PC-3 (cell line): ENCODE measurements around the gene C16orf96. TPM values are rescaled to one million over a fixed set of nuclear protein-coding genes. Genes with fewer than 3 reads are reported as not detected.

Experiments
- ATAC-seq: fragments of 200-7000 bp; cut with Tn5 transposase; 2 replicates; pipeline ENCODE4 v1.9.1; 2020; ENCODE audit warnings: mild to moderate bottlenecking, moderate library complexity
- BruUV-seq: library from RNA; stranded (reverse); fragments of 400-500 nt; replicated peaks from 2 replicates; lab custom pipeline; 2021; lab: Mats Ljungman, UMichigan
- CTCF ChIA-PET: fragments of 300-600 bp; sonication (Branson Sonifier 250); formaldehyde crosslinking; loops from one replicate; lab custom pipeline; 2022; ENCODE audit warnings: antibody characterized with exemption; lab: Charles Lee
- POLR2A ChIA-PET: fragments of 300-600 bp; sonication (Branson Sonifier 250); formaldehyde crosslinking; loops from one replicate; lab custom pipeline; 2022; ENCODE audit warnings: antibody characterized with exemption; ENCODE audit not compliant: unreplicated experiment; lab: Charles Lee
- DNase-seq: peaks from one replicate; pipeline ENCODE4 v3.0.0-alpha.2; 2015
- H2AFZ ChIP-seq: fragments of 300-600 bp; sonication (generic); 2 replicates; pipeline ENCODE4 v1.6.0; 2016; ENCODE audit warnings: antibody characterized with exemption, low read length
- H3F3A ChIP-seq: fragments of 300-600 bp; sonication (generic); one replicate; pipeline ENCODE4 v1.6.0; 2017; ENCODE audit warnings: antibody characterized with exemption, low read length, control low read depth, mild to moderate bottlenecking; ENCODE audit not compliant: unreplicated experiment
- H3K27ac ChIP-seq: fragments of 300-600 bp; sonication (generic); 2 replicates; pipeline ENCODE4 v1.5.1; 2016; ENCODE audit warnings: mild to moderate bottlenecking, low read length
- H3K27me3 ChIP-seq: fragments of 300-600 bp; sonication (generic); 2 replicates; pipeline ENCODE4 v1.6.1; 2016; ENCODE audit warnings: low read length, mixed read lengths
- H3K36me3 ChIP-seq: fragments of 300-600 bp; sonication (generic); 2 replicates; pipeline ENCODE4 v1.6.1; 2016; ENCODE audit warnings: low read depth, mixed run types, low read length, mixed read lengths
- H3K4me1 ChIP-seq: fragments of 300-600 bp; sonication (generic); 2 replicates; pipeline ENCODE4 v1.5.1; 2016; ENCODE audit warnings: low read length; ENCODE audit not compliant: insufficient read depth
- H3K4me2 ChIP-seq: fragments of 300-600 bp; sonication (generic); 2 replicates; pipeline ENCODE4 v1.6.0; 2016; ENCODE audit warnings: low read length
- H3K4me3 ChIP-seq: fragments of 300-600 bp; sonication (generic); 2 replicates; pipeline ENCODE4 v1.5.1; 2016; ENCODE audit warnings: mild to moderate bottlenecking, low read length, mixed read lengths
- H3K79me2 ChIP-seq: fragments of 300-600 bp; sonication (generic); 2 replicates; pipeline ENCODE4 v1.6.1; 2017; ENCODE audit warnings: low read length, mixed read lengths
- H3K9ac ChIP-seq: fragments of 300-600 bp; sonication (generic); 2 replicates; pipeline ENCODE4 v1.6.0; 2016; ENCODE audit warnings: mild to moderate bottlenecking, low read length
- H3K9me2 ChIP-seq: fragments of 300-600 bp; sonication (generic); replicated peaks from 2 replicates; pipeline ENCODE4 v1.6.1; 2016; ENCODE audit warnings: mixed run types, low read length, mixed read lengths
- H3K9me3 ChIP-seq: fragments of 300-600 bp; sonication (generic); 2 replicates; pipeline ENCODE4 v1.6.1; 2016; ENCODE audit warnings: low read length, mixed read lengths
- H4K20me1 ChIP-seq: fragments of 300-600 bp; sonication (generic); 2 replicates; pipeline ENCODE4 v1.6.1; 2016; ENCODE audit warnings: low read length, mixed read lengths
- CTCF ChIP-seq: fragments of 300-600 bp; sonication (generic); conservative IDR thresholded peaks from 2 replicates; pipeline ENCODE4 v1.5.1; 2017; ENCODE audit warnings: antibody characterized with exemption, low read depth, mild to moderate bottlenecking, low read length
- EZH2 ChIP-seq: fragments of 300-600 bp; sonication (generic); IDR thresholded peaks from one replicate; pipeline ENCODE4 v1.6.1; 2017; ENCODE audit warnings: antibody characterized with exemption, mild to moderate bottlenecking, low read length; ENCODE audit not compliant: unreplicated experiment
- EZH2phosphoT487 ChIP-seq: fragments of 300-600 bp; sonication (generic); IDR thresholded peaks from 2 replicates; pipeline ENCODE4 v1.6.1; 2018; ENCODE audit warnings: mild to moderate bottlenecking, antibody characterized with exemption, low read length, borderline replicate concordance
- intact Hi-C: fragments of 100-400 bp; cut with micrococcal nuclease; formaldehyde crosslinking; loops from 2 replicates; pipeline ENCODE4 v1.9.0; 2023
- total RNA-seq: library from RNA; depleted of rRNA; stranded (reverse); fragments of >200 nt; gene quantifications from 2 replicates; pipeline ENCODE4 v1.2.3, GENCODE V29; 2014

The C16orf96 gene
- total RNA-seq, 1 experiment from 2014 or later = not detected

- Histone ChIP-seq H3K79me2 (peaks cover 10% of the 10 kb centered on the region), H3K9me3 (no peaks in the 10 kb centered on the region), H3F3A (no peaks in the 10 kb centered on the region), H3K9ac (no peak overlapping the region), H3K4me2 (no peak overlapping the region), H4K20me1 (no peaks in the 10 kb centered on the region), H2AFZ (no peak overlapping the region), H3K4me3 (no peak overlapping the region), H3K27me3 (no peaks in the 10 kb centered on the region), H3K36me3 (no peaks in the 10 kb centered on the region; the same call in 1 of the 2 replicates), H3K9me2 (no peaks in the 10 kb centered on the region), H3K4me1 (0 out of 2 replicates have a peak, but pooled peaks cover 4% of the 10 kb centered on the region), H3K27ac (no peak overlapping the region)
- no peak for ATAC-seq
- BruUV-seq = no TSS peak
- DNase-seq = peak; percentile 51
- TF ChIP-seq CTCF = no peak
- no peak for TF ChIP-seq EZH2phosphoT487
- TF ChIP-seq EZH2 = no peak
- ChIA-PET POLR2A (no interaction called here), CTCF (no interaction called here)
- intact Hi-C loops = no loop called here
These were observed 50.2 kb downstream of the C16orf96 start for GRCh38 chr16:4606354-4606753.

GRCh38 chr16:4607841-4608703 is 51.9 kb downstream of the C16orf96 start:
- CTCF ChIA-PET = interaction anchor here (0.6 kb wide), 1 partner anchor 91 kb away, joined by 3 read pairs; no protein-coding TSS in a partner anchor
- H3K9me3 ChIP-seq = no peaks in the 10 kb centered on the region
- peaks cover 6% of the 10 kb centered on the region; the same call in 1 of the 2 replicates for H4K20me1 ChIP-seq
- H3K79me2 ChIP-seq = peaks cover 27% of the 10 kb centered on the region
- H3K4me1 ChIP-seq = peaks cover 12% of the 10 kb centered on the region
- no peak overlapping the region for H3K9ac ChIP-seq
- DNase-seq = no peak
- intact Hi-C loops = no loop called here
- POLR2A ChIA-PET = no interaction called here
- no peak overlapping the region for H3K4me2 ChIP-seq
- no TSS peak for BruUV-seq
- no peak overlapping the region for H3K4me3 ChIP-seq
- no peak overlapping the region for H3K27ac ChIP-seq
- no peak overlapping the region for H2AFZ ChIP-seq
- ATAC-seq = no peak
- H3K9me2 ChIP-seq = no peaks in the 10 kb centered on the region
- TF ChIP-seq CTCF (no peak), EZH2 (no peak), EZH2phosphoT487 (no peak)
- H3K36me3 ChIP-seq = no peaks in the 10 kb centered on the region; the same call in 1 of the 2 replicates
- H3F3A ChIP-seq = no peaks in the 10 kb centered on the region
- no peaks in the 10 kb centered on the region for H3K27me3 ChIP-seq

GRCh38 chr16:4608704-4608980 is 52.5 kb downstream of the C16orf96 start:
- H2AFZ ChIP-seq = no peak overlapping the region
- ChIA-PET CTCF (no interaction called here), POLR2A (no interaction called here)
- BruUV-seq = no TSS peak
- no peaks in the 10 kb centered on the region for H3F3A ChIP-seq
- no peak for ATAC-seq
- H4K20me1 ChIP-seq = peaks cover 11% of the 10 kb centered on the region
- H3K9me3 ChIP-seq = no peaks in the 10 kb centered on the region
- H3K9ac ChIP-seq = no peak overlapping the region
- H3K36me3 ChIP-seq = no peaks in the 10 kb centered on the region; the same call in 1 of the 2 replicates
- no peak overlapping the region for H3K4me2 ChIP-seq
- H3K27ac ChIP-seq = no peak overlapping the region
- H3K9me2 ChIP-seq = no peaks in the 10 kb centered on the region
- H3K4me1 ChIP-seq = peaks cover 15% of the 10 kb centered on the region
- intact Hi-C loops = no loop called here
- no peak for DNase-seq
- no peak overlapping the region for H3K4me3 ChIP-seq
- H3K27me3 ChIP-seq = no peaks in the 10 kb centered on the region
- TF ChIP-seq EZH2 (no peak), CTCF (no peak), EZH2phosphoT487 (no peak)
- peaks cover 33% of the 10 kb centered on the region for H3K79me2 ChIP-seq
